Measurements from ENCODE around the gene NR6A1. TPM values are rescaled to one million over a fixed set of nuclear protein-coding genes. Genes with fewer than 3 reads are reported as not detected.
A peak's percentile ranks its signal among the peaks of the same experiment; 100 is the strongest.

Gene NR6A1
- total RNA-seq, 4 donors from 2014 or later: 9.7 to 14.6 (median 12.5) TPM

DNA sequence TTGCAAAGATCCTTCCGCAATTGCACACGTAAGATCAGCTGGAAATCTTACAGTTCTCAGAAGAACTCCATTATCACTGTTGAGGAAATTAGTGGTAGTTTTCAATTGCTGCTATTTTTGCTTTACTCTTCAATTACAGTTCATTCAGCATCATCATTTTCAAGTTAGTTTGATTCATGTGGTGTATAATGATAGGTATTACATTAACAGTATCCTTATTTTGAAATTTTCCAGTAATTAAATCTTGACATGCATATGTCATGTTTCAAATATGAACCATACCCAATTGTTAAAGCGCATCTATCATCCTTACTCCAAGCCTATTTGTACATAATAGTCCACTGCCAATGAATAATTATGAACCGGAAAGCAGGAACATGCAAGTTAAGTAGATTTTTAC is 60.3 kb downstream of the NR6A1 start:
- 89 to 92% methylated on average over 4 of the region's 4 CpGs for WGBS, 2 donors (ENCODE audit: low coverage in 1 of 2)
- Histone ChIP-seq H3K27me3 (no peaks in the 10 kb centered on the region), H3K4me3 (no peak overlapping the region), H3K9me3 (no peaks in the 10 kb centered on the region), H3K4me1 (peaks cover 6 to 31% (median 21%) of the 10 kb centered on the region in 4 donors), H3K27ac (no peak overlapping the region), H3K36me3 (no peaks in the 10 kb centered on the region)
- DNase-seq: no peak
- in situ Hi-C loops (cut with MboI; ENCODE audit: low pct_ligation_motif_present in 1 of 4, low pct_unique_long_range_greater_than_20kb in 1 of 4, low sequenced_read_pairs in 3 of 4) (loop anchor here in 3 of 4 donors (5.0 kb wide), 2 partner anchors 88 to 93 kb away; no protein-coding TSS in a partner anchor), intact Hi-C loops (cut with DNase I; ENCODE audit: low total_unique reads) (loop anchor here (1.0 to 5.0 kb wide), 2 partner anchors 93 to 153 kb away; no protein-coding TSS in a partner anchor)
- TF ChIP-seq, protein P1, sequence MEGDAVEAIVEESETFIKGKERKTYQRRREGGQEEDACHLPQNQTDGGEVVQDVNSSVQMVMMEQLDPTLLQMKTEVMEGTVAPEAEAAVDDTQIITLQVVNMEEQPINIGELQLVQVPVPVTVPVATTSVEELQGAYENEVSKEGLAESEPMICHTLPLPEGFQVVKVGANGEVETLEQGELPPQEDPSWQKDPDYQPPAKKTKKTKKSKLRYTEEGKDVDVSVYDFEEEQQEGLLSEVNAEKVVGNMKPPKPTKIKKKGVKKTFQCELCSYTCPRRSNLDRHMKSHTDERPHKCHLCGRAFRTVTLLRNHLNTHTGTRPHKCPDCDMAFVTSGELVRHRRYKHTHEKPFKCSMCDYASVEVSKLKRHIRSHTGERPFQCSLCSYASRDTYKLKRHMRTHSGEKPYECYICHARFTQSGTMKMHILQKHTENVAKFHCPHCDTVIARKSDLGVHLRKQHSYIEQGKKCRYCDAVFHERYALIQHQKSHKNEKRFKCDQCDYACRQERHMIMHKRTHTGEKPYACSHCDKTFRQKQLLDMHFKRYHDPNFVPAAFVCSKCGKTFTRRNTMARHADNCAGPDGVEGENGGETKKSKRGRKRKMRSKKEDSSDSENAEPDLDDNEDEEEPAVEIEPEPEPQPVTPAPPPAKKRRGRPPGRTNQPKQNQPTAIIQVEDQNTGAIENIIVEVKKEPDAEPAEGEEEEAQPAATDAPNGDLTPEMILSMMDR (IDR thresholded peaks at IDR 0.05): no peak

DNA sequence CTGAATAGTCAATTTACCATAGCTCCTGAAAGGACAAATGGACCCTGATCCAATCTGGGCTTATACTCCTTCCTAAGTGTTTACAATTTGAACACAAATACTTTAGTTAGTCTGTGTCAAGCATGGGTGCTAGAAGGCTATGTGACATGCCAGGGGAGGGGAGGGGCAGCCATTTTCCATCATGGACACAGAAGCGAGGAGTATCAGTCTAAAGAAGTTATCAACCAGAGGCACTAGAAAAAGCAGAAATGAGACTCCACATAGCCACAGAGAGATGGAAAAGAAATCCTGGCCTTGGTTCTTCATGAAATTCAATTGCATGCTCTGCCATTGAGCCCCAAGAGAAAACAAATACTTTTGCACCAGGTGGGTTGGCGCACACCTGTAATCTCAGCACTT is 61.8 kb downstream of the NR6A1 start:
- Histone ChIP-seq H3K9me3 (no peaks in the 10 kb centered on the region), H3K27me3 (no peaks in the 10 kb centered on the region), H3K4me3 (no peak overlapping the region), H3K4me1 (peaks cover 6 to 31% (median 21%) of the 10 kb centered on the region in 4 donors), H3K36me3 (no peaks in the 10 kb centered on the region), H3K27ac (peak overlapping the region; percentile 72 to 79 (median 74))
- DNase-seq: no peak
- in situ Hi-C loops (cut with MboI; ENCODE audit: low pct_ligation_motif_present in 1 of 4, low pct_unique_long_range_greater_than_20kb in 1 of 4, low sequenced_read_pairs in 3 of 4): loop anchor here in 1 of 4 donors (10.0 kb wide), 1 partner anchor 94 kb away; no protein-coding TSS in a partner anchor
- TF ChIP-seq POLR2A (IDR thresholded peaks at IDR 0.05) (no peak), EP300 (IDR thresholded peaks at IDR 0.05; ENCODE audit: low read depth) (no peak), POLR2AphosphoS5 (IDR thresholded peaks at IDR 0.05) (no peak)
- TF ChIP-seq, protein P1 (IDR thresholded peaks at IDR 0.05): no peak
- 83 to 88% methylated on average over 2 of the region's 2 CpGs for WGBS, 2 donors (ENCODE audit: low coverage in 1 of 2)
- intact Hi-C loops (cut with DNase I; ENCODE audit: low total_unique reads): no loop called here

DNA sequence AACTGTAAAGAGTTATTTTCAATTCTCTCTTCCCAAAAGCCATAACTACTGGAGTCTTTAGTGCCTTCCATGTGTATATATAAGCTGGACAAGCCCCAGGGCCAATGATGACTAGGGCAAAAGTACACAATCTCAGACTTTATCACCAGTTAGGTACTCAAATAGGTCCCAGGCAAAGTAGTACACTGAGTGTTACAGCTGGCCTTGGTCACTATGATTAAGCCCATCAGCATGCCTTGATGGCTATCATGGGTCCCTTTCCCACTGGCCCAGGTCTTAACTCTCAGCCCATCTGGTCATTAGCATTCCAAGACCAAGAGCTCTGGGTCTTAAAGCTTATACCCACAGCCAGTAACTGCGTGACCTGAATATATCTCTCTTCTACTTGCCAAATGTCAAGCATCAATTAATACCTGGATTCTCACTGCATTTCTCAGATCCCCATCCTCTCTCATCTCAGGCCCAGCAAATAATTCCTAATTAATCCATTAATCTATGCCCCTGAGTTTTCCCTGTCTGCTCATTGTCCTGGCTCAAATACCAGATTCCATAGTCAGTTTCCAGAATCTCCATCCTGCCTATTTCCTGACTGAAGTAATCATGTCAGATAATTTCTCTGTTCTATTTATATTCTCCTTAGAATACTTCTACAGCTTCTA is 62.3 kb downstream of the NR6A1 start:
- intact Hi-C loops (cut with DNase I; ENCODE audit: low total_unique reads): no loop called here
- in situ Hi-C loops (cut with MboI; ENCODE audit: low pct_ligation_motif_present in 1 of 4, low pct_unique_long_range_greater_than_20kb in 1 of 4, low sequenced_read_pairs in 3 of 4): loop anchor here in 1 of 4 donors (10.0 kb wide), 1 partner anchor 94 kb away; no protein-coding TSS in a partner anchor
- 83 to 96% methylated on average over 1 of the region's 1 CpG for WGBS, 2 donors (ENCODE audit: low coverage in 1 of 2)
- Histone ChIP-seq H3K9me3 (no peaks in the 10 kb centered on the region), H3K4me1 (peaks cover 6 to 31% (median 21%) of the 10 kb centered on the region in 4 donors), H3K27ac (peak overlapping the region; percentile 72 to 79 (median 74)), H3K36me3 (no peaks in the 10 kb centered on the region), H3K27me3 (no peaks in the 10 kb centered on the region), H3K4me3 (no peak overlapping the region)
- TF ChIP-seq EP300 (IDR thresholded peaks at IDR 0.05; ENCODE audit: low read depth): no peak
- TF ChIP-seq POLR2A (IDR thresholded peaks at IDR 0.05): no peak
- no peak for TF ChIP-seq POLR2AphosphoS5 (IDR thresholded peaks at IDR 0.05)
- TF ChIP-seq, protein P1 (IDR thresholded peaks at IDR 0.05): no peak
- DNase-seq: peak; percentile 32

DNA sequence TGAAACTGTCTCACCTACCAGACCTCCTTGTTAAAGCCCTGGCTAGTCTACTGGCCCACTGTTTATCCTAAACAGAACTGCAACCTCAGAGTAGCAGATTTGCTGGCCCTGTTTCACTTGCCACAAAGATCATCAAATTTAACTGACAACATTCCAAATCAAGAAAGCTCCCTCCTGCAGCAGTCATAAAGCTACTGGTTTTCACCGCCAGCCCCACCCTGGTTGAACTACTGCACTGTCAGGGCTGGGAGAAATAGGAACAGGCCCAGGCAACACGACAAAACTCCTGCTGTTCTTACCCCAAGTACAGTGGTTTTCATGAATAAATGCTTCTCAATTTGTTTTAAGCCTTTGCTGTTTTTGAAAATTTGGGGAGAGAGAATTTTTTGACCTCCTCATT is 63.0 kb downstream of the NR6A1 start:
- 57 to 61% methylated on average over 1 to 2 of the region's 2 CpGs for WGBS, 2 donors (ENCODE audit: low coverage in 1 of 2)
- peak; percentile 65 for DNase-seq
- Histone ChIP-seq H3K4me3 (no peak overlapping the region), H3K27ac (peak overlapping the region; percentile 72 to 79 (median 74)), H3K36me3 (no peaks in the 10 kb centered on the region), H3K27me3 (no peaks in the 10 kb centered on the region), H3K9me3 (no peaks in the 10 kb centered on the region), H3K4me1 (peaks cover 6 to 31% (median 21%) of the 10 kb centered on the region in 4 donors)
- in situ Hi-C loops (cut with MboI; ENCODE audit: low pct_ligation_motif_present in 1 of 4, low pct_unique_long_range_greater_than_20kb in 1 of 4, low sequenced_read_pairs in 3 of 4) (loop anchor here in 1 of 4 donors (10.0 kb wide), 1 partner anchor 93 kb away; no protein-coding TSS in a partner anchor), intact Hi-C loops (cut with DNase I; ENCODE audit: low total_unique reads) (no loop called here)
- TF ChIP-seq EP300 (IDR thresholded peaks at IDR 0.05; ENCODE audit: low read depth): no peak
